Heart left ventricle (tissue), 13 donors: ENCODE results near the gene NTM.

Experiments
- POLR2A ChIP-seq, 2 donors: fragments of 450-650 bp; IDR thresholded peaks; one replicate each; pipeline ENCODE4 v1.6.1; 2017; ENCODE audit warnings: antibody characterized with exemption in 2 of 2, mild to moderate bottlenecking in 2 of 2, moderate library complexity in 2 of 2
- TF ChIP-seq, protein P1 (sequence below), 12 donors: fragments of 200-600 bp; sonication (generic) in 4 of 12; IDR thresholded peaks; one replicate each; pipeline versions ENCODE4 v1.5.0 to v1.8.0; 2018 to 2022; ENCODE audit warnings: antibody characterized with exemption in 12 of 12, mild to moderate bottlenecking in 5 of 12
- donor health status: ischemic (EF 13 %, LVEDD 7.1; RV severe dilation, severe dysfunction).
- donor health status: DM: no; HTN: yes; CAD: no.
- donor health status: DM: no; HTN: no; CAD: no.
- donor health status: ischemic (EF 25% LVEDD 6.9; RV normal size, moderate dysfunction).
- donor health status: ischemic (EF 25% LVEDD 5.7; RV mildly dilated, moderate dysfunction).
- donor health status: ischemic (EF 35%, LVEDD 5.7; RV mildly dilated, moderate dysfunction).
- donor health status: nonischemic (EF 11% LVEDD 7.7; RV severe dilation, severe dysfunction).
- donor health status: DM: yes; HTN: yes; CAD: no.
- donor health status: PGD.
- donor health status: ischemic (EF 29% LVEDD 5.4; RV normal size, mild dysfunction).
- donor health status: nonischemic (EF 23%, LVEDD 6.1; RV moderate dilation, normal function).

DNA sequence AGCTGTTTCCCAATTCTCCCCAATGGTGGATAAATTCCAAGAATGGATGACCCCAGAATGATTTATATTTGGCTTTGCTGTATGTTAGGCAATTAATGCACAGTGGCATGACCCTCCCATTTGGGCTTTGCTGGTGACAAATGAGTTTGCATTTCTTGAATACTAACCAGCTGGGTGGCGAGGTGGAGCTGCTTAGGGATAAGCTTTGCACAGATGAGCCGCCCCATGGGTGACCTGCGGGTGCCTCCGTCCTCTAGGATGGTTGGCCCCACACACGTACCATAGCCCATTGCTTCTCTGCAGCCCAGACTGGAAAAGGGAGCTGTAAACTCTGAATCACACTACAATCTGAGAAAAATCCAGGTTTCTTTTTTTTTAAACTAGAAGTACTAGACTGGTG, 94.6 kb downstream of the NTM start:
- no peak for TF ChIP-seq POLR2A (IDR thresholded peaks at IDR 0.05)
- TF ChIP-seq, protein P1, sequence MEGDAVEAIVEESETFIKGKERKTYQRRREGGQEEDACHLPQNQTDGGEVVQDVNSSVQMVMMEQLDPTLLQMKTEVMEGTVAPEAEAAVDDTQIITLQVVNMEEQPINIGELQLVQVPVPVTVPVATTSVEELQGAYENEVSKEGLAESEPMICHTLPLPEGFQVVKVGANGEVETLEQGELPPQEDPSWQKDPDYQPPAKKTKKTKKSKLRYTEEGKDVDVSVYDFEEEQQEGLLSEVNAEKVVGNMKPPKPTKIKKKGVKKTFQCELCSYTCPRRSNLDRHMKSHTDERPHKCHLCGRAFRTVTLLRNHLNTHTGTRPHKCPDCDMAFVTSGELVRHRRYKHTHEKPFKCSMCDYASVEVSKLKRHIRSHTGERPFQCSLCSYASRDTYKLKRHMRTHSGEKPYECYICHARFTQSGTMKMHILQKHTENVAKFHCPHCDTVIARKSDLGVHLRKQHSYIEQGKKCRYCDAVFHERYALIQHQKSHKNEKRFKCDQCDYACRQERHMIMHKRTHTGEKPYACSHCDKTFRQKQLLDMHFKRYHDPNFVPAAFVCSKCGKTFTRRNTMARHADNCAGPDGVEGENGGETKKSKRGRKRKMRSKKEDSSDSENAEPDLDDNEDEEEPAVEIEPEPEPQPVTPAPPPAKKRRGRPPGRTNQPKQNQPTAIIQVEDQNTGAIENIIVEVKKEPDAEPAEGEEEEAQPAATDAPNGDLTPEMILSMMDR (IDR thresholded peaks at IDR 0.05) = no peak
